Calu3 (cell line): ENCODE data around the gene C6. TPM values are rescaled to one million over a fixed set of nuclear protein-coding genes. Genes with fewer than 3 reads are reported as not detected.

Experiments used
- BruUV-seq: library from RNA; stranded (reverse); fragments of 400-500 nt; replicated peaks from 2 replicates; lab custom pipeline; 2021; lab: Mats Ljungman, UMichigan
- CTCF ChIA-PET: fragments of 300-600 bp; sonication (Branson Sonifier 250); formaldehyde crosslinking; loops from one replicate; lab custom pipeline; 2022; ENCODE audit warnings: antibody characterized with exemption; lab: Charles Lee
- DNase-seq: peaks from one replicate; pipeline ENCODE4 v3.0.0; 2022
- H3K27ac Mint-ChIP-seq: one replicate; pipeline ENCODE4 v1.8.0; 2022; ENCODE audit warnings: mixed read lengths; ENCODE audit not compliant: unreplicated experiment
- H3K27me3 Mint-ChIP-seq: one replicate; pipeline ENCODE4 v1.8.0; 2022; ENCODE audit warnings: mixed read lengths; ENCODE audit not compliant: unreplicated experiment
- H3K36me3 Mint-ChIP-seq: one replicate; pipeline ENCODE4 v1.8.0; 2022; ENCODE audit warnings: mild to moderate bottlenecking, moderate library complexity, mixed read lengths; ENCODE audit not compliant: insufficient read depth, unreplicated experiment
- H3K4me1 Mint-ChIP-seq: one replicate; pipeline ENCODE4 v1.8.0; 2022; ENCODE audit warnings: mild to moderate bottlenecking, low read depth, mixed read lengths; ENCODE audit not compliant: unreplicated experiment
- H3K4me3 Mint-ChIP-seq: one replicate; pipeline ENCODE4 v1.8.0; 2022; ENCODE audit warnings: mild to moderate bottlenecking, low read depth, moderate library complexity, mixed read lengths; ENCODE audit not compliant: unreplicated experiment
- H3K9me3 Mint-ChIP-seq: one replicate; pipeline ENCODE4 v1.8.0; 2022; ENCODE audit warnings: low read depth, mixed read lengths; ENCODE audit not compliant: unreplicated experiment
- CTCF ChIP-seq: fragments of 200-600 bp; IDR thresholded peaks from one replicate; pipeline ENCODE4 v1.8.0; 2022; ENCODE audit warnings: antibody characterized with exemption; ENCODE audit not compliant: unreplicated experiment
- intact Hi-C: fragments of 100-400 bp; cut with micrococcal nuclease; formaldehyde crosslinking; loops from one replicate; pipeline ENCODE4 v1.10.0; 2022; ENCODE audit not compliant: unreplicated experiment
- total RNA-seq: library from RNA; stranded (reverse); gene quantifications from 2 replicates; pipeline ENCODE4 v1.2.3, GENCODE V29; 2022

Gene C6
- total RNA-seq, 1 experiment from 2014 or later, result not detected

GRCh38 chr5:41151564-41151963 lies 61.8 kb downstream of the C6 start:
- Mint-ChIP-seq H3K27ac (no peak overlapping the region), H3K9me3 (peaks cover 3% of the 10 kb centered on the region), H3K4me1 (peaks cover 9% of the 10 kb centered on the region), H3K4me3 (no peak overlapping the region), H3K36me3 (no peaks in the 10 kb centered on the region), H3K27me3 (peaks cover 21% of the 10 kb centered on the region)
- DNase-seq, result no peak
- intact Hi-C loops, result no loop called here
- CTCF ChIA-PET, result no interaction called here
- TF ChIP-seq CTCF, result no peak
- BruUV-seq, result no TSS peak

GRCh38 chr5:41148448-41148847 lies 64.9 kb downstream of the C6 start:
- H3K36me3 Mint-ChIP-seq, result no peaks in the 10 kb centered on the region
- peaks cover 21% of the 10 kb centered on the region for H3K27me3 Mint-ChIP-seq
- H3K4me1 Mint-ChIP-seq, result no peaks in the 10 kb centered on the region
- CTCF ChIA-PET, result no interaction called here
- DNase-seq, result no peak
- no peak for TF ChIP-seq CTCF
- peaks cover 3% of the 10 kb centered on the region for H3K9me3 Mint-ChIP-seq
- H3K27ac Mint-ChIP-seq, result no peak overlapping the region
- H3K4me3 Mint-ChIP-seq, result no peak overlapping the region
- BruUV-seq, result no TSS peak
- intact Hi-C loops, result no loop called here

- H3K9me3 Mint-ChIP-seq, result peaks cover 3% of the 10 kb centered on the region
- no peaks in the 10 kb centered on the region for H3K36me3 Mint-ChIP-seq
- BruUV-seq, result no TSS peak
- no peak for DNase-seq
- H3K27me3 Mint-ChIP-seq, result peaks cover 8% of the 10 kb centered on the region
- TF ChIP-seq CTCF, result no peak
- H3K27ac Mint-ChIP-seq, result no peak overlapping the region
- no peaks in the 10 kb centered on the region for H3K4me1 Mint-ChIP-seq
- intact Hi-C loops, result no loop called here
- no peak overlapping the region for H3K4me3 Mint-ChIP-seq
- CTCF ChIA-PET, result no interaction called here
Measured at GRCh38 chr5:41145306-41145705, 68.0 kb downstream of the C6 start.

GRCh38 chr5:41143131-41143901 lies 70.0 kb downstream of the C6 start:
- intact Hi-C loops, result no loop called here
- no peak for TF ChIP-seq CTCF
- no TSS peak for BruUV-seq
- Mint-ChIP-seq H3K27me3 (peaks cover 14% of the 10 kb centered on the region), H3K4me3 (no peak overlapping the region), H3K36me3 (no peaks in the 10 kb centered on the region), H3K4me1 (no peaks in the 10 kb centered on the region), H3K9me3 (peaks cover 3% of the 10 kb centered on the region), H3K27ac (no peak overlapping the region)
- DNase-seq, result no peak
- CTCF ChIA-PET, result no interaction called here
